ENCODE measurements around the gene TP53.

- TF ChIP-seq CTCF (conservative IDR thresholded peaks at IDR 0.05; ENCODE audit: low read depth, low read length) (no peak), RCOR1 (IDR thresholded peaks at IDR 0.05; ENCODE audit: insufficient replicate concordance, low read length) (no peak), NFE2L2 (IDR thresholded peaks at IDR 0.05; ENCODE audit: low read depth, low read length) (no peak)
These were observed 18.8 kb downstream of the TP53 start for GRCh38 chr17:7668482-7668881.
